A549 (cell line): ENCODE data around the gene STAP1. TPM values are rescaled to one million over a fixed set of nuclear protein-coding genes. Genes with fewer than 3 reads are reported as not detected.
"Not testable (repeated sequence)": the region's sequence is repeated elsewhere in the genome, so short reads cannot be mapped to it uniquely, and the experiment has no call there.

Experiments used
- ATAC-seq, 2 experiments: fragments of 200-7000 bp in 1 of 2; fragments of >200 bp in 1 of 2; cut with Nextera tagmentation in 1 of 2; cut with Tn5 transposase in 1 of 2; 3 replicates each; pipeline versions ENCODE4 v1.8.0 to v1.9.1; 2018 to 2020; ENCODE audit warnings: mild to moderate bottlenecking in 1 of 2, moderate library complexity in 1 of 2
- CTCF ChIA-PET: fragments of 300-600 bp; sonication (Branson Sonifier 250); formaldehyde crosslinking; extraction: SDS; loops from one replicate; lab custom pipeline; 2021; ENCODE audit warnings: antibody characterized with exemption, inconsistent platforms; lab: Yijun Ruan, JAX
- POLR2A ChIA-PET: fragments of 350-600 bp; formaldehyde crosslinking; extraction: SDS; loops from one replicate; lab custom pipeline; 2021; ENCODE audit warnings: antibody characterized with exemption, inconsistent platforms; lab: Yijun Ruan, JAX
- DNase-seq, 2 experiments: peaks; one replicate each; pipeline versions ENCODE4 v3.0.0 to v3.0.0-alpha.2; 2011 to 2016; ENCODE audit warnings: low read depth in 1 of 2, low spot score in 1 of 2
- FAIRE-seq: peaks from 2 replicates; lab custom pipeline; 2011; peaks lifted over from hg19 to GRCh38; lab: Jason Lieb, UNC
- H3K27ac ChIP-seq, 2 experiments: fragments of >200 bp; sonication (Bioruptor Twin); formaldehyde crosslinking; 3 replicates each; pipeline ENCODE4 v1.5.1; 2016 to 2017
- H3K4me1 ChIP-seq: fragments of >200 bp; sonication (Bioruptor Twin); formaldehyde crosslinking; 3 replicates; pipeline ENCODE4 v1.6.1; 2016
- H3K4me2 ChIP-seq: fragments of >200 bp; sonication (Bioruptor Twin); formaldehyde crosslinking; 3 replicates; pipeline ENCODE4 v1.6.1; 2016
- H3K4me3 ChIP-seq: fragments of >200 bp; sonication (Bioruptor Twin); formaldehyde crosslinking; 3 replicates; pipeline ENCODE4 v1.5.1; 2016
- H3K9me3 ChIP-seq: fragments of >200 bp; sonication (Bioruptor Twin); formaldehyde crosslinking; 3 replicates; pipeline ENCODE4 v1.6.1; 2016
- CBX8 ChIP-seq: fragments of 200-600 bp; sonication (generic); IDR thresholded peaks from 2 replicates; pipeline ENCODE4 v1.6.1; 2016
- CHD2 ChIP-seq: fragments of 150-350 bp; IDR thresholded peaks from 2 replicates; pipeline ENCODE4 v1.6.1; 2014; ENCODE audit warnings: low read length; ENCODE audit not compliant: partially characterized antibody
- CHD4 ChIP-seq: fragments of 200-600 bp; sonication (generic); IDR thresholded peaks from 2 replicates; pipeline ENCODE4 v1.6.1; 2016; ENCODE audit warnings: antibody characterized with exemption, mild to moderate bottlenecking, borderline replicate concordance
- E2F6 ChIP-seq: IDR thresholded peaks from 2 replicates; pipeline ENCODE4 v1.6.1; 2012; ENCODE audit warnings: low read depth, borderline replicate concordance
- GATA3 ChIP-seq: IDR thresholded peaks from 2 replicates; pipeline ENCODE4 v1.6.1; 2012; ENCODE audit warnings: borderline replicate concordance
- HEYL ChIP-seq: fragments of 250-450 bp; sonication (Bioruptor Pico); IDR thresholded peaks from 2 replicates; pipeline ENCODE4 v1.8.0; 2021; ENCODE audit warnings: mild to moderate bottlenecking, moderate library complexity
- HMGXB4 ChIP-seq: fragments of 250-450 bp; sonication (Bioruptor Pico); IDR thresholded peaks from 2 replicates; pipeline ENCODE4 v1.5.0; 2021; ENCODE audit warnings: mild to moderate bottlenecking, moderate library complexity, borderline replicate concordance
- HOXB13 ChIP-seq: fragments of 250-450 bp; sonication (Bioruptor Pico); IDR thresholded peaks from 2 replicates; pipeline ENCODE4 v1.5.0; 2020; ENCODE audit warnings: low read depth, mild to moderate bottlenecking, moderate library complexity
- JUN ChIP-seq, 2 experiments: fragments of >200 bp; sonication (Bioruptor Twin); formaldehyde crosslinking; IDR thresholded peaks; 2 replicates in 1 of 2; 3 replicates in 1 of 2; pipeline ENCODE4 v1.6.1; 2016 to 2017
- KDM1A ChIP-seq: fragments of 200-600 bp; sonication (generic); IDR thresholded peaks from 2 replicates; pipeline ENCODE4 v1.6.1; 2016; ENCODE audit warnings: low read depth, mild to moderate bottlenecking
- MAFK ChIP-seq: fragments of 450-650 bp; IDR thresholded peaks from 2 replicates; pipeline ENCODE4 v1.6.1; 2014; ENCODE audit not compliant: partially characterized antibody
- MAZ ChIP-seq: fragments of 150-350 bp; IDR thresholded peaks from 2 replicates; pipeline ENCODE4 v1.6.1; 2014; ENCODE audit warnings: antibody characterized with exemption, low read depth, low read length, borderline replicate concordance
- NR3C1 ChIP-seq: fragments of >200 bp; sonication (Bioruptor Twin); formaldehyde crosslinking; IDR thresholded peaks from 3 replicates; pipeline ENCODE4 v1.6.1; 2017
- POLR2AphosphoS2 ChIP-seq: conservative IDR thresholded peaks from 2 replicates; pipeline ENCODE4 v1.6.1; 2012; ENCODE audit warnings: low read length, improper control_type of control experiment, inconsistent platforms
- RARB ChIP-seq: fragments of 250-450 bp; sonication (Bioruptor Pico); IDR thresholded peaks from 2 replicates; pipeline ENCODE4 v1.8.0; 2021; ENCODE audit warnings: mild to moderate bottlenecking, moderate library complexity
- RCOR1 ChIP-seq: fragments of 150-350 bp; IDR thresholded peaks from 2 replicates; pipeline ENCODE4 v1.6.1; 2014; ENCODE audit warnings: antibody characterized with exemption, low read length, low read depth
- RFX5 ChIP-seq: fragments of 450-650 bp; IDR thresholded peaks from 2 replicates; pipeline ENCODE4 v1.7.1; 2014; ENCODE audit warnings: antibody characterized with exemption, mild to moderate bottlenecking, moderate library complexity
- RNF2 ChIP-seq: fragments of 200-600 bp; sonication (generic); IDR thresholded peaks from 2 replicates; pipeline ENCODE4 v1.6.1; 2016; ENCODE audit warnings: low read depth, mild to moderate bottlenecking, antibody characterized with exemption, moderate library complexity, borderline replicate concordance
- SMC3 ChIP-seq: fragments of >200 bp; sonication (Bioruptor Twin); formaldehyde crosslinking; IDR thresholded peaks from 3 replicates; pipeline ENCODE4 v1.6.1; 2018; ENCODE audit warnings: inconsistent platforms
- whole genome bisulfite sequencing: methylation state at CpG from one replicate; pipeline ENCODE4 v1.1.6; 2017; ENCODE audit errors: missing lambda C conversion rate; 5-methylcytosine and 5-hydroxymethylcytosine counted together
- polyA plus RNA-seq, 4 experiments: library from polyadenylated mRNA; depleted of rRNA in 3 of 4; stranded (reverse); fragments of >200 nt; fragmentation: RNase III in 1 of 4; extraction: RNeasy Plus Mini Kit Qiagen cat#74134 plus additional on column Dnase treatment in 1 of 4; gene quantifications; 2 replicates in 3 of 4; 3 replicates in 1 of 4; pipeline ENCODE4 v1.2.3, GENCODE V29; 2011 to 2017
- TF ChIP-seq, protein P1 (sequence below): fragments of 200-600 bp; sonication (generic); IDR thresholded peaks from 2 replicates; pipeline ENCODE4 v1.6.1; 2016; ENCODE audit warnings: antibody characterized with exemption, mild to moderate bottlenecking, moderate library complexity

STAP1 gene
- polyA plus RNA-seq, 2 of the 4 experiments (the other 2 are of a cell fraction): not detected

DNA sequence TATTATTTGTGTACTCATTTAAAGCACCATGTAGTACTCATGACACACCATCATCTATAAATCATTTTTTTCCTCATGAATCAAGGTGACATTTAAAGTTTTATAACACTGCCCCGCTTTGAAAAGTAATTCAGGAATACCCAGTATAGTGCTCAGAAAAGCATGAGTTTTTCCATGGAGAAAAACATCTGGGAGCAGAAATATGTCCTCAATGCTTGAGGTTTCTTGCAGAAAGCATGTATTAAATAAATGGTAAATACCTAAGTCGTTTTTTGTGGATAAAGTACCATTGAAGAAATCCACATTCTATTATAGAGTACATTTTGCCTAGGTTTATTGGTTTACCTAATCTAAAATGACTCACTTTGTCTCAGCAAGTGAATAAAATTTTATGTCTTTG, 76.2 kb downstream of the STAP1 start:
- WGBS: 51% methylated on average over 2 of the region's 2 CpGs
- ATAC-seq (no peak), FAIRE-seq (no peak), DNase-seq (no peak)
- Histone ChIP-seq H3K9me3 (no peaks in the 10 kb centered on the region), H3K4me2 (no peak overlapping the region), H3K27ac (no peak overlapping the region), H3K4me1 (no peaks in the 10 kb centered on the region), H3K4me3 (no peak overlapping the region)
- CTCF ChIA-PET: no interaction called here
- TF ChIP-seq JUN (IDR thresholded peaks at IDR 0.05): no peak
- no peak for TF ChIP-seq RCOR1
- no peak for TF ChIP-seq GATA3
- TF ChIP-seq KDM1A: no peak
- TF ChIP-seq E2F6: no peak
- no peak for TF ChIP-seq HOXB13 (CRISPR knock-in tag)
- TF ChIP-seq HEYL: no peak
- TF ChIP-seq MAZ: no peak
- no peak for TF ChIP-seq CBX8
- no peak for TF ChIP-seq CHD4
- no peak for TF ChIP-seq SMC3
- no peak for TF ChIP-seq RNF2
- no peak for TF ChIP-seq RFX5
- no peak for TF ChIP-seq POLR2AphosphoS2
- TF ChIP-seq MAFK: no peak
- POLR2A ChIA-PET: no interaction called here

DNA sequence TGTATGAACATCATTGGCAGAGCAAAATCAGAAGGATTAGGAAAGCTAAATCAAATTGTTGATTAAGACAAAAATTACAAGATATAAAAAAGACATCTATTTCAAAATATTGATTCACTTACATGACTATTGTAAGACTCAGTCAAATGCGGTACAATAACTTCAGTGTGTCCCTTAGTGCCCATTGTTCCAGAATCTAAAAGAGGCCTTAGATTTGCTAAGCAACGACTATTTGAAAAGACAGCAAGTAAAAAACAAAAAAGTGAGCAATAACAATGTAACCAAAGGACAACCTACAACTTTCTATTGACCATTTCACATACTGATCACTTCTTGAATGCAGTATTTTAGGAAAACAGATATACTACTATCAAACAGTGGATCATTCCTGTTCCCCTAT, 76.8 kb downstream of the STAP1 start:
- H3K4me1 ChIP-seq: no peaks in the 10 kb centered on the region
- ATAC-seq (no peak), FAIRE-seq (no peak), DNase-seq (no peak)
- WGBS: 92% methylated on average over 2 of the region's 2 CpGs
- ChIA-PET CTCF (no interaction called here), POLR2A (no interaction called here)
- no peaks in the 10 kb centered on the region for H3K9me3 ChIP-seq
- H3K4me3 ChIP-seq: no peak overlapping the region
- no peak overlapping the region for H3K27ac ChIP-seq
- H3K4me2 ChIP-seq: no peak overlapping the region
- no peak for TF ChIP-seq POLR2AphosphoS2
- no peak for TF ChIP-seq MAFK
- no peak for TF ChIP-seq KDM1A
- TF ChIP-seq CHD4: no peak
- no peak for TF ChIP-seq CHD2
- TF ChIP-seq, protein P1, sequence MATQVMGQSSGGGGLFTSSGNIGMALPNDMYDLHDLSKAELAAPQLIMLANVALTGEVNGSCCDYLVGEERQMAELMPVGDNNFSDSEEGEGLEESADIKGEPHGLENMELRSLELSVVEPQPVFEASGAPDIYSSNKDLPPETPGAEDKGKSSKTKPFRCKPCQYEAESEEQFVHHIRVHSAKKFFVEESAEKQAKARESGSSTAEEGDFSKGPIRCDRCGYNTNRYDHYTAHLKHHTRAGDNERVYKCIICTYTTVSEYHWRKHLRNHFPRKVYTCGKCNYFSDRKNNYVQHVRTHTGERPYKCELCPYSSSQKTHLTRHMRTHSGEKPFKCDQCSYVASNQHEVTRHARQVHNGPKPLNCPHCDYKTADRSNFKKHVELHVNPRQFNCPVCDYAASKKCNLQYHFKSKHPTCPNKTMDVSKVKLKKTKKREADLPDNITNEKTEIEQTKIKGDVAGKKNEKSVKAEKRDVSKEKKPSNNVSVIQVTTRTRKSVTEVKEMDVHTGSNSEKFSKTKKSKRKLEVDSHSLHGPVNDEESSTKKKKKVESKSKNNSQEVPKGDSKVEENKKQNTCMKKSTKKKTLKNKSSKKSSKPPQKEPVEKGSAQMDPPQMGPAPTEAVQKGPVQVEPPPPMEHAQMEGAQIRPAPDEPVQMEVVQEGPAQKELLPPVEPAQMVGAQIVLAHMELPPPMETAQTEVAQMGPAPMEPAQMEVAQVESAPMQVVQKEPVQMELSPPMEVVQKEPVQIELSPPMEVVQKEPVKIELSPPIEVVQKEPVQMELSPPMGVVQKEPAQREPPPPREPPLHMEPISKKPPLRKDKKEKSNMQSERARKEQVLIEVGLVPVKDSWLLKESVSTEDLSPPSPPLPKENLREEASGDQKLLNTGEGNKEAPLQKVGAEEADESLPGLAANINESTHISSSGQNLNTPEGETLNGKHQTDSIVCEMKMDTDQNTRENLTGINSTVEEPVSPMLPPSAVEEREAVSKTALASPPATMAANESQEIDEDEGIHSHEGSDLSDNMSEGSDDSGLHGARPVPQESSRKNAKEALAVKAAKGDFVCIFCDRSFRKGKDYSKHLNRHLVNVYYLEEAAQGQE: no peak
- no peak for TF ChIP-seq RFX5
- TF ChIP-seq HEYL: no peak
- no peak for TF ChIP-seq RARB
- TF ChIP-seq HMGXB4: no peak
- no peak for TF ChIP-seq HOXB13 (CRISPR knock-in tag)
- TF ChIP-seq NR3C1: no peak

DNA sequence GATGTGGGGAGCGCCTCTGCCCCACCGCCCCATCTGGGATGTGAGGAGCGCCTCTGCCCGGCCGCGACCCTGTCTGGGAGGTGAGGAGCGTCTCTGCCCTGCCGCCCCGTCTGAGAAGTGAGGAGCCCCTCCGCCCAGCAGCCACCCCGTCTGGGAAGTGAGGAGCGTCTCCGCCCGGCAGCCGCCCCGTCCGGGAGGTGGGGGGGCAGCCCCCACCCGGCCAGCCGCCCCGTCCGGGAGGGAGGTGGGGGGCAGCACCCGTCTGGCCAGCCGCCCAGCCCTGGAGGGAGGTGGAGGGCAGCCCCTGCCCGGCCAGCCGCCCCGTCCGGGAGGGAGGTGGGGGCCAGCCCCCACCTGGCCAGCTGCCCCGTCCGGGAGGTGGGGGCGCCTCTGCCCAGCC, 78.5 kb downstream of the STAP1 start:
- H3K4me1 ChIP-seq, H3K4me3 ChIP-seq, POLR2A ChIA-PET, DNase-seq, H3K4me2 ChIP-seq, CTCF ChIA-PET, FAIRE-seq, H3K9me3 ChIP-seq, ATAC-seq, H3K27ac ChIP-seq: not testable (repeated sequence)
- no CpG with 5 or more reads among the region's 30 CpGs for WGBS
